GM18873 (cell line): Measurements from ENCODE around the gene HNRNPUL2.

Source experiments
- ATAC-seq: cut with Tn5 transposase; IDR thresholded peaks from one replicate; pipeline ENCODE4 v1.9.1; 2021; ENCODE audit warnings: mild to moderate bottlenecking, moderate library complexity, moderate number of reproducible peaks; ENCODE audit not compliant: unreplicated experiment, low FRiP score

Gene HNRNPUL2

DNA sequence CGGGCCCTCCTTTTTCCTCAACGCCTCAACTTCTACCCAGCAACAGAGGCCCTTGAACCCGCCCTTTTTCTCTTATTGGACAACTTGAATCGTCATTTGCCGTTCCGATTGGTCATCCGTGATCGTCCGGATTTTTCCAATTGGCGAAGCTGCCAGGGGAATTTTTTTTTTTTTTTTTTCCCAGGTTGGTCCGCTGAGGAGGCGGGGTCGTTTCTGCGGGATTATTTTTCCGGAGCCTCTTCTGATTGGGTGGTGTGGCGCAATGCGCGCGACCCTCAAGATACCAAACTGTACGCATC, 564 bp upstream of the HNRNPUL2 start:
- ATAC-seq: peak; percentile 41

DNA sequence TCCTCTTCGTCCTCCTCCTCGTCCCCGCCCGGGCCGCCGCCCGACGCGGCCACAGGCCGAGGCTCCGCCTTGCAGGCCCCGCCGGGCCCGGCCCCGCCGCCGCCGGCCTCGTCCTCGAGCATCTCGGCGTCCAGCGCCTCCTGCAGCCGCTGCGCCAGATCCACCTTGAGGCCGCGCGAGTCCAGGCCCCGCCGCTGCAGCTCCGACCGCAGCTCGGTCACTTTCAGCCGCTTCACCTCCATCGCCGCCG, 417 bp downstream of the HNRNPUL2 start:
- no peak for ATAC-seq

DNA sequence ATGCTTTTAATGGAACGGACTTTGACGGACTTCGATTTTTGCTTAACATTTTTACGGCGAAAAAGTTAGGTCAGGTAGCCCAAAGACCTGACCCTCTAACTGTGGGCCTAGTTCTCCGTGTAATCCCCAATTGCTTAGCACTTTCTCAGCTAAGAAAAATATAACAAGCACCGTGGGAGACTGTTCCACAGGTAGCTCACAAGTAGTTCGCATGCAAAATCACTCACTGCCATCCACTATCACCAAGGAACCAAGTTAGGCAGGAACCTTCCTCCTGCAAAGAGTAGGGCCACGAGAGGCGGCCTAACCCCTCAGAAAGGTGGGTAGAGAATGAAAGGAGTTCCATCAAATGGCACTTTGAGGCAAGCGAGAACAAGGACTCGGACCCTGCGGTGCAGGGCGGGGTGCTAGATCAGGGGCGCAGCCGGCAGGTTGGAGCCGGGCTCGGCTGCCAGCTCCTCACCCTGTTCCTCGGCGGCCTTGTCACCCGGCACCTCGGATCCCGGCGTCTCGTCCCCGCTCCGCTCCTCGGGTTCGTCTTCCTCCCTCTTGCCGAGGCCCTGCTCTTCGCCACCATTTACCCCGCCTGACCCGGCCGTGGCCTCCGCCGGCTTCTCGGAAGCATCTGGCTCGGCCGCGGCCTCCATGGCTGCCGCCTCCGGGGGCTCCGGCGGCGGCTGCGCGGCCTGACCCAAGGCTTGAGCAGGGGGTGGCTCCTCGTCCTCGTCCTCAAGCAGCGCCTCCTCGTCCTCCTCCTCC, 922 bp downstream of the HNRNPUL2 start:
- peak; percentile 2 for ATAC-seq

DNA sequence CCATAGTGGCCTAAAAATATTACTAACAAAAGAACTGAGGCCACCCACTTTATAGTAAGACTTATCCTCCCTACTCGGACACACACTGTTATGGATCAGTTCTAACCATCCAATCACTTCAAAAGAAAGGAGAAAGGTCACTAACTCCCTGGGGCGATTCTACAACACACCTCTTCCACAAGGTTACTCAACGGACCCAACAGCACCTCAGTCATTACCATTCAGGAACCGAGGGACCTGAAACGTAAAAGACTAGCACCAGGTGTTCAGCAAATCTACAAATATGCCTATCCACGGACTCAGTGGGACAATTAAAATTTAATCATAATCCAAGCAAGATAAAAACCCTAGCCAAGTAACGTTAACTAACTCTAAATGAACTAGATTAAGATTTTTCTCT, 1.6 kb downstream of the HNRNPUL2 start:
- no peak for ATAC-seq

DNA sequence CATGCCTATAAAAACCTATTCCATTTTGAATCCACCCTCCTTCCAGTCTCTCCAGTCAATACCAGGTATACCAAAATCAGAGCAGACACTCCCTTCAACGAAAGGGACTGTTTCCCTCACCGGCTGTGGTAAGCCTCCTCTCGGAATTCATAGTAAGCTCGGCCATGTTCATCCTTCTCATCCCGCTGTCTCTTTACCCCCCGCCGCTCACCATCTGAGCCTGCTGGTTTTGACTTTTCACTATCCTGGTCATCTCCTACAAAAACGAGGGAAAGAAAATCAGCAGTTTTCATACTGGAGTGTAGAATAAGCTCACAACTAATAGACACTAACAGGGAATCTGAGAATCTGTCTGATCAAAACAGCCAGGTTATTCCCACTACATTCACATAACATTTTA, 3.1 kb downstream of the HNRNPUL2 start:
- no peak for ATAC-seq

DNA sequence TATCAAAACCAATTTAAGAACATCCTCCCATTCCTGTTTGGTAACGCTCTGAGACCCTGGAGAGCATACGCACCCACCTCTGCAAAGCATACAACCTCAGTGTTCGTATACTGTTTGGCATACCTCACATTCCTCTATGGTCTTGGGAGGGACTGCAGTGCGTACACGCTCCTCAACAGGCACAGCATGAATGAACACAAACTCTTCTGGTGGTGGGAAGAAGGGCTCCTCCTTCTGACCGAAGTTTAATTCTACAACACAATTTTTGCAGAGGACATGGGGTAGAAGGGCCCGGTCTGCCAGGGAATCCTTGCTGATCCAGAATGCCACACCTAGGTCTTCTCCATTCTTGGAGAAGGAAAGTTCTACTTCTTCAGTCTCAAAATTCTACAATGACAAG, 5.3 kb downstream of the HNRNPUL2 start:
- ATAC-seq: no peak

DNA sequence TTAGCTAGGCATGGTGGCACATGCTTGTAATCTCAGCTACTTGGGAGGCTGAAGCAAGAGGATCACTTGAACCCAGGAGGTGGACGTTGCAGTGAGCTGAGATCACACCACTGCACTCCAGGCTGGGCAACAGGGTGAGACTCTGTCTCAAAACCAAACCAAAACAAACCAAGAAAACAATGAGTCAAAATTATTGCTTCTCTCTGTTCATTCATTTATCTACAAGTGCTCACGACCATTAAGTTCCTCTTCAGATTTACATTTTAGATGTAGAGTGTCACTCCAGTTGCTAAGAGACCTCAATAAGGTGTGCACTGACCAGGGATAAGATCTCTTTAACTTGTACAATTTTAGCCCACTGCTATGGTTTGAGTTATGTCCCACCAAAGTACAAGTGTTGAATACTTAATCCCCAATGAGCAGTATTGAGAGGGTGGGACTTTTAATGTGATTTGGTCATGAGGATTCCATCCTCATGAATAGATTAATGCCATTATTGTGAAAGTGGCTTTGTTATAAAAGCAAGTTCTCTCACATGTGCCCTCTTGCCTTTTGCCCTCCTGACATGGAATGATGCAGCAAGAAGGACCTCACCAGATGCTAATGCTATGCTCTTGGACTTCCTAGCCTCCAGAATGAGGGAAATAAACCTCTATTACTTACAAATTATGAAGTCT, 7.8 kb downstream of the HNRNPUL2 start:
- ATAC-seq: no peak

DNA sequence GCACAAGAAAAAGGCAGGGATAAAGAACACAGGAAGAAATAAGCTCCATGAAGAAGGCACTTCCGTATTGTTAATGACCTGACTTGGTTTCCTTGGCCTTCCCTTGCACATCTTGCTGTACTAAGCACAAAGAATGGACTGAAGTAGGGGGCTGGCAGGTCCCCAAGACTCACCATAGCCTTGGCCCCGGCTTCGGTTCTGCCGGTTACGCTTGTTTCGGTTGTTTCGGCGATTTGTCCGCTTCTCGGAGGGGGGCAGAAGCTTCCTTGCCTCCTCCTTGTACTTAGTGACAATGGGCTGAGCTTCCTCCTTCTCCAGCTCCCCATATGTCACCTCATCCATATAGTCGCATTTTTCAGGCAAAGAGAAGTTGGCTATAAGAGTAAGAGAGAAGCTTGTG, 10.4 kb downstream of the HNRNPUL2 start:
- ATAC-seq: no peak

DNA sequence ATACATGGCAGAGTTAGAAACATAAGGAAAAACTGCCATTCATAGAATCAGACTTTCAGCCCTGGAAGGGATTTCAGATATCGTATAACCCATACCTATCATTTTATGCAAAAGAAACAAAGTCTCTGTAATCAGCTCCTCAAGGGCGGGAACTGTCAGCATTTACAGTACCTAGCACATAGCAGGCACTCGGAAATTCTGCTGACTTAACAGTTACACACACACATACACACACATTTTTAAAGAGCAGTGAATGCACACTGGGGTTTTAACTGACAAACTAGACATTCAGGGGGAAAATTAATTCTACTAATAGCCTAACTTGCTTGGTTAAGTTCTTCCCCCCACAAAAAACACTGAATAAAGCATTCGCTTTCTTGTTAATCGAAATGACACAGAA, 11.1 kb downstream of the HNRNPUL2 start:
- ATAC-seq: no peak

DNA sequence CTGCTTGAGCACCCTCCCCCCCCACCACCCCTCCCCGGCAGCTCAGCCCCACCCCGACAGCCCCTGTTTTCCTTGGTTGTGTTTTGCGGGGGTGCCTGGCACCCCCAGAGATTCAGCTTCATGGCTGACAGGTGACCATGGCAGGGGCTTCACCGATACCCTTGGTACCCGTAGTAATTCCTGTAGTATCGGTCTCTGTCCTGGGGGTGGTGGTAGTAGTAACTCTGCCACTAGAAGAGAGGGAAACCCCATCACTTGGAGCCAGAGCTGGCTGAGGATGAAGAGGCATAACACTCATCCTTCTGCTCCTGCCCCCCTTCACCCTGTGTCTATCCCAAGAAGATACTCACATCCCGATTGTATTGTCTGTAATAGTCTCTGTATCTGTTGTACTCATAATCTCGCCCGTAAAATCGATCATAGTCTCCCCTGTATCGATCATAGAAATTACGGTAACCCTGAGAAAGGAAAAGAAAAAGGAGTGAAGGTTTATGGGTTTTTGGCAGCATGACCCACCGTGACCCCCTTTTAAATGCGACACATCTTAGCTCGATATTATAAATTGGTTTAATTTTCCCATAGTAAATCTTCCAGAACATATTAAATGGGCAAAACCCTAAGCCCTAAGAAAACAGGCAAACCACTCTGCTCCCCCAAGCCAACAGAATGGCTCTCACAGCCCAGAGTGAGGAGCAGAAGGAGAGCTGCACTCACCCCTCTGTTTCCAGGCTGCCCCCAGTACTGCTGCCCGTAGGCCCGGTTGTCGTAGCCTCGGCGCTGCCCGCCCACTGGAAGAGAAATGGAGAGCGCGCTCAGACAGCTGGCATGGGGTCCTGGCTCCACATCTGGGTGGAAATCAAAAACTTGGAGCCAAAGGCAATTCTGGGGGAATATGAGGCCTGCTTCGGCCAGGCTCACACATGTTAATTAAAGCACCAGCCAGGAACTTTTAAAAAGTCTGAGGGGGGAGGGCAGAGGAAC, 11.8 kb downstream of the HNRNPUL2 start:
- ATAC-seq: no peak

DNA sequence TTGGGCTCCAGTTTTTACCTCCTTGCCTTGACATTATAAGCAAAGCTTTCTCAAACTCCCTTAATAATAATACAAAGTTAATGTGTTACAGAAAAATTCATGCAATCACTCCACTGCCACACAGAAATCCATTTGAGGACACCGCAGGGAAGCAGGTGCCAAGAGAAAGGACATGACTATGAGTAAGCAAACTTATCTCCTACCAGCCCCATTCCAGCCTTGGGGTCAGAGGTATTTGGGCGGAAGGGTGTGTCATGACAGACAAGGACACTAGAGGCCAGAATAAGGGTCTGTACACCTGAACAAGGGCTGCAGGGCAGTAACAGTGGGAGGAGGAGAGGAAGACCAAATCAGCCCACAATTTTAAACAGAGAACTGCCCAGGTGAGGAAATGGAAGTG, 13.9 kb downstream of the HNRNPUL2 start:
- no peak for ATAC-seq

DNA sequence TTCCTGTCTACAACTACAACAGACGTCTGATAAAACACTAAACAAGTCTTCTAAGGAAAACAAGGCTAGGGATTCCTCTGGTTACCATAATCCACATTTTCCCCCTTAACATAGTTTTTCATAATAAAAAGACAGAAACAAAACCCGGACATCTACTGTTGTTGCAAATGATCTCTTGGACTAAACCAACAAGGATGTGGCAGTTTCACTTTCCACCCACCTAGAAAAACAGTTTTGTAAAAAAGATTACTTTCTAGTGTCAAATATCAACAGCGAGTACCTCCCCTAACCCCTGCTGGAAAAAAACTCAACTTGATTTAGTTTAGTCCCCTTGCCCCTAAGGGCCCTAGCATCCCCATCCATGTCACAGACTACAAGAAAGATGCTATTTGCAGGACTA, 14.4 kb downstream of the HNRNPUL2 start:
- ATAC-seq: no peak

DNA sequence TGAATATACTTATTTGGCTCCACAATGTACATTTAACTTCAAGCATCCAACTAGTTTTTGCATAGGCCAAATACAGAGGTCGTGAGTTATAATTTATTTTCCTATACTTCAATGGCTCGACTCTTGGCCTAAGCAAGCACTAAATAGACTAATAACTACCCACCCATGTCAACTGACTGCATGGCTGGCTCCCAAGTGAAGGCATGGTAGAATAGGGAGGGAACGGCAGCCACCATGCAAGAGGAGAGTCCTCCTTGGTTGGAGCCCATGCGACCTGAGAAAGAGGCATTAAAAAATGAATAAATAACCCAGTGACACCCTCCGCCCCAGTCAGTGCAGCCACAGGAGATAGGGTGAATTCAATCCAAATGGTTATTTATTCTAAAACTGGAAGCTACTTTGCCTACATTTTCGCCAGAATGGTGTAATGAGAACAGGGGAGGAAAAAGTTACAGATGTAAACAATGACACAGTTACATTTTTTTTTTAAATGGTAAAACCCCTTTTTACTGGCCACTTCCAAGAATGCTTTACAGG, 14.9 kb downstream of the HNRNPUL2 start:
- no peak for ATAC-seq

DNA sequence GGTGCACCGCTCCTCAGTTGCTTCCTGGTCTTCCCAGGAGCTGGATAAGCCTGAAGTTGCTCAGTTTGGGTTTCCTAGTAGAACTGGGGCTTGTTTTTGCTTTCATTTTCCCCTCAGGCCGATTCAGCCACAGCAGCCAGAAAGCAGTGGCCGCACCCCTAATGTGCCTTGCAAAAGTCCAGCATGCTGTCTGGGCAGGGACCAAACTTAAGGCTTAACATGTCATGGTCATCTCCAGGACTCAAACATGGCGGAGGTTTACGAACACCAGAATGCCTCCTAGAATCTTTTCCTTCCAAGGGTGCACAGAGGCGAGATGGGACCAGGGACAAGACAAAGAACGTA, 17.3 kb downstream of the HNRNPUL2 start:
- no peak for ATAC-seq

DNA sequence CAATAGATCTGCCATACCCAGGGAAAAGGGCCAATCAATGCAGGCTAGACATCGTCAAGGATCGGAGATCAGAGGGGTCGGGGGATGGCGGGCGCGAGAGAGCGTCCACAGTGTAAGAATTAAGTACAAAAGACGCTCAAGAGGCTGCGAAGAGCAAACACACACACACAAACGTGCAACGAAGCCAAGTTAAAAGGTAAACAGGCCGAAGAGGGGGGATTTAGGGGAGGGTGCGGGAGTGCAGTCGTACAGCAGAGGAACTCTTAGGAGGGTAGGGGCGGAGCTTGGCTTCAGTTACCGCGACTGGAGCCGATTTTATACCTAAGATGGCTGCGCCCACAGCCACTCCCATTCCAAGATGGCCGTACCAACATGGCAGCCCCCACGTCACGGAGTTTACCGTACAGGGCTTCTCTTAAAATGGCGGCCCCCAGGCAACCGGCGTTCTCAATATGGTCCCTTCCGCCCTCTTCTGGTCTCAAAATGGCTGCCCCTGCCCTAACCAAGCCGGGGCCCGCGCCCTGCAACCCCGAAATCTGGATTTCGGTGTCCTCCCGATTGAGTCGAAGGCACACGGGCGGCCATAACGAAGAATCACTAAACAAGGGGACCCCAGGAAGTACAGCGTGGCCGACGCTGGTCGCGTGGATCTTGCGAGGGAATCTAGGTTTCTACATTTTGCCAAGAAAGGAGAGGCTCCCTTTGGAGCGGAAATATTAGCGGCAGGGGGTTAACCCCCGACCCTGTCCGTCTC, 17.8 kb downstream of the HNRNPUL2 start:
- peak; percentile 65 for ATAC-seq

DNA sequence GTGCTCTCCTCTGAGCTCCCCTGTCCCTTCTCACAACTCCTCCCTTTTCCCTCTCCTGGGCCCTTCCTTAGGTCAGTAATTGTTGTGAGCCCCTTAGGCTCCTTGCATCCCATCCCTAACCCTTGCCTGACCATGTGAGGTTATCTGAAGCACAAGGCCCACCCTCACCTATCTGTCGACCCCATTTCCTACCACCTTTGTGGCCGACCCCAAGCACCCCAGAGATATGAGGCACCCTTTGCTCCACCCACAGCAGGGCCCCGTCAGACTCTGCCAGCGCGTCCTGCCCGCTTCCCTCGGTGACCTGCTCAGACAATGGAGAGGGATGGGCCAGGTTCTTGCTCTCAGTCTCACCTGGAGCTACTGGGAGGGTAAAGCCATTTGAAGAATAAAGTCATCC, 18.5 kb downstream of the HNRNPUL2 start:
- no peak for ATAC-seq

DNA sequence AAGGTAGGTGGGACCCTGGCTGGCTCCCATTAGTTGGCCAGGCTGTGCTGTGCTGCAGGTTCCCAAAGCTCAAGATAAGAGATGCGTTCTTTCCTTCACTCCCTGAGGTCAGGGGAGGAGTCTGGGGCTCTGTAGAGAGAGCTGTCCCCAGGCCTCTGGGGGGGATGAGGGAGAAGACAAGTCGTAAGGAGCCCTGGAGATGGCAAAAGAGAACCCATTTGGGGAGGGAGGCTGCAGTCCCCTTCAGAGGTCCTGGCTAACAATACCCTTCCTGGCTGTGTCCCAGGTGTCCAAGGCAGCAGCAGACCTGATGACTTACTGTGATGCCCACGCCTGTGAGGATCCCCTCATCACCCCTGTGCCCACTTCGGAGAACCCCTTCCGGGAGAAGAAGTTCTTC, 18.9 kb downstream of the HNRNPUL2 start:
- ATAC-seq: no peak

DNA sequence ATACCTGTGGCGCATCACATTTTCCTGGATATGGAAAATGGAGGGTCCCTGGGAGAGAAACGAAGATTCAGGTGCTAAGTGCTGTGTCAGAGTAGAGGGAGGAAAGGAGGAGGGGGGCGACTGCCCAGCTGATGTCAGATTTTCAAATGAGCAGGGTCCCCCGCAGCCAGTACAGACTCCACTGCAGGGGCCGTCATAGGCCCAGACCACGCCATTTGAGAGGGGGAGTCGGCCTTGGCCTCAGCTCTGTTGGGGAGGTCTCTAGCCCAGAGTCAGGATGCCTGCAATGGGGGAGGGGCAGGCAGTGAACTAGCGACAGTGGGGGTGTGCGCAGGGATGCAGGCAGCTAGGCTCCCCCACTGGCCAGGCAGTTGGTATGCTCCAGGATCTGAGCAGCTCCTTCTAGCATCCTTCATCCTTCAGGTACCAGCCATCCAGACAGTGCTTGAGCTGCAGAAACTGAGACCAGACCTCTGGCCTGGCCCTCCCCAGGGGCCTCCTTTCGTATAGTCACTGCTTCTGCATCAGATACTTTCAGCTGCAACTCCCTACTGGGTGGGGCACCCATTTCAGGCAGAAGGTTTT, 19.9 kb downstream of the HNRNPUL2 start, which contains the start of the genes BSCL2 and GNG3:
TSS of gene BSCL2 (minus strand) at position 148 of the 585 bp plus-strand sequence. CDS start 229 bp downstream, outside the sequence.
TSS of gene GNG3 (plus strand) at position 400 of the 585 bp plus-strand sequence. CDS start 620 bp downstream, outside the sequence.
- no peak for ATAC-seq

DNA sequence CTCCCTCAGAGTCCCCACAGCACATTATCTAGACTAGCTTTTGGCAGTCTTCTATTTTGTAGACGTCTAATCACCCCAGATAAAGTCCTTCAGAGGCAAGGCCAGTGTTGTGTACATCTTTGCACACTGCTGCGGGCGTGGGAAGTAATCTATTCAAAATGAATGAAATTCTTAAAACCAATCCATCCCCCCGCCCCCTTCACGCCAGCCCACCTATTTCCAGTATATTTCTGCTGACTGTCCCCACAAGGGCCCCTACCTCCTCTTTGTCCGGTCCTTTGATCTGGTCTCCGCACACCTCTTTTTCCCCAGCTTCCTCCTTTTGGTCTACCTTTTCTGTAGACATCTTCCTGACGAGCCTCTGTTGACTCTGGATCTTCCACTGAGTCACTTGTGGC, 20.4 kb downstream of the HNRNPUL2 start:
- ATAC-seq: no peak
